Loucy (cell line): ENCODE data around the gene ALDH1L1.

Source experiments
- H2AFZ ChIP-seq: fragments of 200-600 bp; sonication (generic); 2 replicates; pipeline ENCODE4 v1.6.0; 2016; ENCODE audit warnings: antibody characterized with exemption, mild to moderate bottlenecking, low read length, moderate library complexity
- H3F3A ChIP-seq: fragments of 200-600 bp; 2 replicates; pipeline ENCODE4 v1.6.0; 2016; ENCODE audit warnings: antibody characterized with exemption, low read depth, mild to moderate bottlenecking
- H3K27me3 ChIP-seq: fragments of 200-600 bp; sonication (generic); 2 replicates; pipeline ENCODE4 v1.6.1; 2014; ENCODE audit warnings: low read length, mild to moderate bottlenecking; ENCODE audit not compliant: insufficient read depth, poor library complexity, severe bottlenecking
- H3K36me3 ChIP-seq: fragments of 200-600 bp; sonication (generic); 2 replicates; pipeline ENCODE4 v1.6.1; 2016; ENCODE audit warnings: low read length; ENCODE audit not compliant: insufficient read depth
- H3K4me1 ChIP-seq: fragments of 200-600 bp; sonication (generic); 2 replicates; pipeline ENCODE4 v1.5.1; 2014; ENCODE audit warnings: low read length, mild to moderate bottlenecking; ENCODE audit not compliant: insufficient read depth, poor library complexity, severe bottlenecking
- H3K4me2 ChIP-seq: fragments of 200-600 bp; sonication (generic); 2 replicates; pipeline ENCODE4 v1.6.0; 2014; ENCODE audit warnings: antibody characterized with exemption, low read length, low read depth, mild to moderate bottlenecking; ENCODE audit not compliant: poor library complexity, severe bottlenecking
- H3K4me3 ChIP-seq: fragments of 200-600 bp; sonication (generic); 2 replicates; pipeline ENCODE4 v1.5.1; 2014; ENCODE audit warnings: low read length, mild to moderate bottlenecking, mixed read lengths; ENCODE audit not compliant: poor library complexity, severe bottlenecking
- H3K79me2 ChIP-seq: fragments of 200-600 bp; sonication (generic); 2 replicates; pipeline ENCODE4 v1.6.1; 2014; ENCODE audit warnings: low read length; ENCODE audit not compliant: insufficient read depth
- H3K9ac ChIP-seq: fragments of 200-600 bp; sonication (generic); 2 replicates; pipeline ENCODE4 v1.6.0; 2014; ENCODE audit warnings: mild to moderate bottlenecking, low read depth, low read length, moderate library complexity; ENCODE audit not compliant: poor library complexity, severe bottlenecking
- H3K9me2 ChIP-seq: fragments of 200-600 bp; sonication (generic); replicated peaks from 2 replicates; pipeline ENCODE4 v1.6.1; 2016; ENCODE audit warnings: low read depth, low read length, mixed read lengths
- H3K9me3 ChIP-seq: fragments of 200-600 bp; sonication (generic); 2 replicates; pipeline ENCODE4 v1.6.1; 2014; ENCODE audit warnings: mild to moderate bottlenecking, antibody characterized with exemption, low read length, low read depth; ENCODE audit not compliant: insufficient read depth
- H4K20me1 ChIP-seq: fragments of 200-600 bp; sonication (generic); 2 replicates; pipeline ENCODE4 v1.6.0; 2014; ENCODE audit warnings: antibody characterized with exemption, low read length, mild to moderate bottlenecking; ENCODE audit not compliant: insufficient read depth, poor library complexity, severe bottlenecking
- EZH2phosphoT487 ChIP-seq: fragments of 200-600 bp; IDR thresholded peaks from 2 replicates; pipeline ENCODE4 v1.6.1; 2018; ENCODE audit warnings: antibody characterized with exemption, mild to moderate bottlenecking, moderate library complexity, borderline replicate concordance
- TF ChIP-seq, protein P1 (sequence below): fragments of 200-600 bp; sonication (generic); conservative IDR thresholded peaks from 2 replicates; pipeline ENCODE4 v1.5.1; 2014; ENCODE audit warnings: mild to moderate bottlenecking, antibody characterized with exemption, low read length

The ALDH1L1 gene

DNA sequence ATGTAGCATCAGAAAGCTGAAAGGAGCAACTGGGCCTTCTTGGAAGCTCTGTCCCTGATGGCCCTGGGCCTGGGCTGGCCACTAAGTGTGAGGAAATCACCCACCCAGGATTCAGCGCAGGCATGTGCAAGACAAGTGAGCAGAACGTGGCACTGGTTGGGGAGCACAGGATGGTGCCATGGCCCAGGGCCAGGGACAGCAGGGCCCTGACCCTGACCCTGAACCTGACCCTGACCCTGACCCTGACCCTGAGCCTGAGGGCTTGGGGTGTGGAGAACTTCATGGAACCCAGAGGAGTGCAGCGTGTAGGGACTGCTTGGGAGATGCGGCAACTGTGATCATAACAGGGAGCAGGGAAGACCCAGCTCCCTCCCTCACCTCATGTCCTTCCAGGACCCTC, 5.9 kb upstream of the ALDH1L1 start:
- no peak overlapping the region for H3K4me3 ChIP-seq
- no peaks in the 10 kb centered on the region for H3K36me3 ChIP-seq
- no peak overlapping the region for H3K4me2 ChIP-seq
- no peak overlapping the region for H3K9ac ChIP-seq
- H3K9me2 ChIP-seq = no peaks in the 10 kb centered on the region
- TF ChIP-seq, protein P1, sequence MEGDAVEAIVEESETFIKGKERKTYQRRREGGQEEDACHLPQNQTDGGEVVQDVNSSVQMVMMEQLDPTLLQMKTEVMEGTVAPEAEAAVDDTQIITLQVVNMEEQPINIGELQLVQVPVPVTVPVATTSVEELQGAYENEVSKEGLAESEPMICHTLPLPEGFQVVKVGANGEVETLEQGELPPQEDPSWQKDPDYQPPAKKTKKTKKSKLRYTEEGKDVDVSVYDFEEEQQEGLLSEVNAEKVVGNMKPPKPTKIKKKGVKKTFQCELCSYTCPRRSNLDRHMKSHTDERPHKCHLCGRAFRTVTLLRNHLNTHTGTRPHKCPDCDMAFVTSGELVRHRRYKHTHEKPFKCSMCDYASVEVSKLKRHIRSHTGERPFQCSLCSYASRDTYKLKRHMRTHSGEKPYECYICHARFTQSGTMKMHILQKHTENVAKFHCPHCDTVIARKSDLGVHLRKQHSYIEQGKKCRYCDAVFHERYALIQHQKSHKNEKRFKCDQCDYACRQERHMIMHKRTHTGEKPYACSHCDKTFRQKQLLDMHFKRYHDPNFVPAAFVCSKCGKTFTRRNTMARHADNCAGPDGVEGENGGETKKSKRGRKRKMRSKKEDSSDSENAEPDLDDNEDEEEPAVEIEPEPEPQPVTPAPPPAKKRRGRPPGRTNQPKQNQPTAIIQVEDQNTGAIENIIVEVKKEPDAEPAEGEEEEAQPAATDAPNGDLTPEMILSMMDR = no peak
- TF ChIP-seq EZH2phosphoT487 = no peak
- no peaks in the 10 kb centered on the region for H3K27me3 ChIP-seq
- no peaks in the 10 kb centered on the region for H3K79me2 ChIP-seq
- H4K20me1 ChIP-seq = no peaks in the 10 kb centered on the region
- no peaks in the 10 kb centered on the region for H3F3A ChIP-seq
- H2AFZ ChIP-seq = no peak overlapping the region
- H3K4me1 ChIP-seq = no peaks in the 10 kb centered on the region
- no peaks in the 10 kb centered on the region for H3K9me3 ChIP-seq

DNA sequence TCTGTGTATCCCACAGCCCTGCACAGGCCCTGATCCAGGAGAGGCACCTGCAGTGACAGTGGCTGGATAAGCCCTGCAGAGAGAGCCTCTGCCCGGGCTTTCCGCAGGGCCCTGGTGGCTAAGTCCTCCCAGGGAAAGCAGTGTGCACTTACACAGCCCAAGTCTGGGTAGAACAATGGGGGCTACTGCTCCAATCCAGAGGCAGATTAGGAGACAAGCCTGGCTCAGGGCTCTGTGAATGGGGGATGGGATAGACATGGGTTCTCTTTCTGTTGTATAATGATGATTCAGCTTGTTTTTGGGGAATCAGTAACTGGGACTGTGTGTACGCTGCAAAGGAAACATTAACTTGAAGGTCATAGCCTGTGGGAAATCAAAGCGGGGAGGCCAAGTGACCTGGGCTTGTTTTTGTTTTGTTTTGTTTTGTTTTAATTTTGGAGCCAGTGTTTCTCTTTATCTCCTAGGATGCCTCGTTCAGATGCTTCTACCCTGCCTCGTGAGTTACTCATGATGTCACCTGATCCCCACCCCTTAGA, 4.1 kb upstream of the ALDH1L1 start:
- H3K9me3 ChIP-seq = no peaks in the 10 kb centered on the region
- no peaks in the 10 kb centered on the region for H3F3A ChIP-seq
- H3K4me3 ChIP-seq = no peak overlapping the region
- no peaks in the 10 kb centered on the region for H3K79me2 ChIP-seq
- H3K4me1 ChIP-seq = no peaks in the 10 kb centered on the region
- no peak overlapping the region for H3K9ac ChIP-seq
- no peaks in the 10 kb centered on the region for H4K20me1 ChIP-seq
- H3K4me2 ChIP-seq = no peak overlapping the region
- no peaks in the 10 kb centered on the region for H3K36me3 ChIP-seq
- no peak overlapping the region for H2AFZ ChIP-seq
- H3K27me3 ChIP-seq = no peaks in the 10 kb centered on the region
- TF ChIP-seq, protein P1 = no peak
- no peak for TF ChIP-seq EZH2phosphoT487
- no peaks in the 10 kb centered on the region for H3K9me2 ChIP-seq

DNA sequence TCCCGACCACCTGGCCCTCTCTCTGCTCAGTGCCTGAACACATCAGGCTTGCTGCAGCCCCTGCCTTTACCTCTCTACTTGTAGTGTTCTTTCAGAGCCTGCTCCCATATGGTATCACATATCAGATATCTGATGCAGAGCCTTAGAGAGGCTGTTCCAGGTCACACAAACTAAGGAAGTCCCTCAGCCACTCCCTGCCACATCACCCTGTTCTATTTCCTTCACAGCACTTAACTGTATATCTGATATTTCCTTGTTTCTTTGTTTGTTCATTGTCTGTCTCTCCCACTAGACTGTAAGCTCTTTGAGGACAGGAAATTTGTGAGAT, 976 bp upstream of the ALDH1L1 start:
- H3K79me2 ChIP-seq = no peaks in the 10 kb centered on the region
- no peaks in the 10 kb centered on the region for H3K9me3 ChIP-seq
- no peak overlapping the region for H2AFZ ChIP-seq
- H3K4me2 ChIP-seq = no peak overlapping the region
- no peaks in the 10 kb centered on the region for H3F3A ChIP-seq
- no peaks in the 10 kb centered on the region for H3K9me2 ChIP-seq
- no peak overlapping the region for H3K4me3 ChIP-seq
- no peak overlapping the region for H3K9ac ChIP-seq
- TF ChIP-seq EZH2phosphoT487 = no peak
- TF ChIP-seq, protein P1 = no peak
- H4K20me1 ChIP-seq = no peaks in the 10 kb centered on the region
- H3K27me3 ChIP-seq = no peaks in the 10 kb centered on the region
- H3K36me3 ChIP-seq = no peaks in the 10 kb centered on the region
- no peaks in the 10 kb centered on the region for H3K4me1 ChIP-seq
